Mesenchymal stem cell (in vitro differentiated cells and primary cell): ENCODE measurements around the gene FBN2.

ENCODE experiments used
- DNase-seq: peaks from one replicate; pipeline ENCODE4 v3.0.0-alpha.2; 2013
- H2AFZ ChIP-seq: one replicate; pipeline ENCODE4 v1.6.1; 2013; ENCODE audit warnings: low read depth, mild to moderate bottlenecking, control low read depth, inconsistent platforms, low read length, moderate library complexity
- H2AK5ac ChIP-seq: 2 replicates; pipeline ENCODE4 v1.6.1; 2013; ENCODE audit warnings: low read length, moderate library complexity, mild to moderate bottlenecking, inconsistent platforms; ENCODE audit not compliant: severe bottlenecking
- H2BK120ac ChIP-seq: one replicate; pipeline ENCODE4 v1.6.1; 2013; ENCODE audit warnings: low read depth, mild to moderate bottlenecking, inconsistent platforms, low read length, moderate library complexity
- H2BK12ac ChIP-seq, 2 experiments: one replicate each; pipeline ENCODE4 v1.6.1; 2013; ENCODE audit warnings: inconsistent platforms in 2 of 2, low read length in 2 of 2, mild to moderate bottlenecking in 2 of 2, moderate library complexity in 2 of 2, control low read depth in 1 of 2
- H2BK15ac ChIP-seq: one replicate; pipeline ENCODE4 v1.6.1; 2013; ENCODE audit warnings: mild to moderate bottlenecking, low read depth, inconsistent platforms; ENCODE audit not compliant: poor library complexity, severe bottlenecking
- H2BK5ac ChIP-seq: 2 replicates; pipeline ENCODE4 v1.6.1; 2013; ENCODE audit warnings: low read depth, mild to moderate bottlenecking, low read length, control low read depth, inconsistent platforms; ENCODE audit not compliant: poor library complexity, severe bottlenecking
- H3K14ac ChIP-seq, 2 experiments: one replicate each; pipeline ENCODE4 v1.6.1; 2013; ENCODE audit warnings: inconsistent platforms in 2 of 2, low read length in 2 of 2, control low read depth in 1 of 2, mild to moderate bottlenecking in 1 of 2, moderate library complexity in 1 of 2
- H3K18ac ChIP-seq, 2 experiments: one replicate each; pipeline ENCODE4 v1.6.1; 2013; ENCODE audit warnings: inconsistent platforms in 2 of 2, low read length in 2 of 2, control low read depth in 1 of 2, low read depth in 1 of 2, mild to moderate bottlenecking in 1 of 2
- H3K23ac ChIP-seq, 2 experiments: one replicate each; pipeline ENCODE4 v1.6.1; 2013; ENCODE audit warnings: inconsistent platforms in 2 of 2, low read length in 2 of 2, mild to moderate bottlenecking in 2 of 2, moderate library complexity in 2 of 2, control low read depth in 1 of 2
- H3K27ac ChIP-seq: 2 replicates; pipeline ENCODE4 v1.5.1; 2013; ENCODE audit warnings: mild to moderate bottlenecking, moderate library complexity, low read length, control low read depth, inconsistent platforms; ENCODE audit not compliant: poor library complexity, severe bottlenecking
- H3K27me3 ChIP-seq, 2 experiments: 2 replicates each; pipeline versions ENCODE4 v1.6.1 to v1.7.0; 2013; ENCODE audit warnings: low read length in 2 of 2, mild to moderate bottlenecking in 2 of 2, moderate library complexity in 2 of 2, control low read depth in 1 of 2, inconsistent platforms in 1 of 2; ENCODE audit not compliant: control insufficient read depth in 1 of 2, insufficient read depth in 1 of 2
- H3K36me3 ChIP-seq, 2 experiments: 2 replicates each; pipeline versions ENCODE4 v1.6.1 to v1.7.0; 2013; ENCODE audit warnings: low read length in 2 of 2, control low read depth in 1 of 2, inconsistent platforms in 1 of 2, low read depth in 1 of 2, mild to moderate bottlenecking in 1 of 2; ENCODE audit not compliant: insufficient read depth in 2 of 2, control insufficient read depth in 1 of 2
- H3K4ac ChIP-seq, 2 experiments: one replicate each; pipeline ENCODE4 v1.6.1; 2013; ENCODE audit warnings: inconsistent platforms in 2 of 2, low read length in 2 of 2, mild to moderate bottlenecking in 2 of 2, moderate library complexity in 2 of 2, control low read depth in 1 of 2, low read depth in 1 of 2
- H3K4me1 ChIP-seq: 2 replicates; pipeline ENCODE4 v1.6.1; 2013; ENCODE audit warnings: low read depth, low read length, control low read depth; ENCODE audit not compliant: control insufficient read depth, insufficient read depth
- H3K4me2 ChIP-seq: 2 replicates; pipeline ENCODE4 v1.6.1; 2013; ENCODE audit warnings: low read length, mild to moderate bottlenecking, inconsistent platforms; ENCODE audit not compliant: poor library complexity, severe bottlenecking
- H3K4me3 ChIP-seq, 2 experiments: 2 replicates each; pipeline versions ENCODE4 v1.5.1 to v1.7.0; 2013; ENCODE audit warnings: low read length in 2 of 2, mild to moderate bottlenecking in 2 of 2, control low read depth in 1 of 2, low read depth in 1 of 2; ENCODE audit not compliant: insufficient read depth in 1 of 2
- H3K79me1 ChIP-seq: replicated peaks from 2 replicates; pipeline ENCODE4 v1.6.1; 2013; ENCODE audit warnings: mild to moderate bottlenecking, control low read depth, low read length, inconsistent platforms; ENCODE audit not compliant: poor library complexity, severe bottlenecking
- H3K9ac ChIP-seq: 2 replicates; pipeline ENCODE4 v1.7.0; 2013; ENCODE audit warnings: mild to moderate bottlenecking, low read length, moderate library complexity
- H3K9me3 ChIP-seq: 2 replicates; pipeline ENCODE4 v1.7.0; 2013; ENCODE audit warnings: mild to moderate bottlenecking, low read length; ENCODE audit not compliant: control insufficient read depth
- H4K8ac ChIP-seq: one replicate; pipeline ENCODE4 v1.6.1; 2013; ENCODE audit warnings: inconsistent platforms, mild to moderate bottlenecking, low read length, moderate library complexity
- H4K91ac ChIP-seq: one replicate; pipeline ENCODE4 v1.6.1; 2013; ENCODE audit warnings: mild to moderate bottlenecking, low read length, inconsistent platforms
- WGBS: methylation state at CpG from one replicate; pipeline ENCODE4 v1.1.7; 2013; ENCODE audit warnings: mixed read lengths; 5-methylcytosine and 5-hydroxymethylcytosine counted together

Gene FBN2

DNA sequence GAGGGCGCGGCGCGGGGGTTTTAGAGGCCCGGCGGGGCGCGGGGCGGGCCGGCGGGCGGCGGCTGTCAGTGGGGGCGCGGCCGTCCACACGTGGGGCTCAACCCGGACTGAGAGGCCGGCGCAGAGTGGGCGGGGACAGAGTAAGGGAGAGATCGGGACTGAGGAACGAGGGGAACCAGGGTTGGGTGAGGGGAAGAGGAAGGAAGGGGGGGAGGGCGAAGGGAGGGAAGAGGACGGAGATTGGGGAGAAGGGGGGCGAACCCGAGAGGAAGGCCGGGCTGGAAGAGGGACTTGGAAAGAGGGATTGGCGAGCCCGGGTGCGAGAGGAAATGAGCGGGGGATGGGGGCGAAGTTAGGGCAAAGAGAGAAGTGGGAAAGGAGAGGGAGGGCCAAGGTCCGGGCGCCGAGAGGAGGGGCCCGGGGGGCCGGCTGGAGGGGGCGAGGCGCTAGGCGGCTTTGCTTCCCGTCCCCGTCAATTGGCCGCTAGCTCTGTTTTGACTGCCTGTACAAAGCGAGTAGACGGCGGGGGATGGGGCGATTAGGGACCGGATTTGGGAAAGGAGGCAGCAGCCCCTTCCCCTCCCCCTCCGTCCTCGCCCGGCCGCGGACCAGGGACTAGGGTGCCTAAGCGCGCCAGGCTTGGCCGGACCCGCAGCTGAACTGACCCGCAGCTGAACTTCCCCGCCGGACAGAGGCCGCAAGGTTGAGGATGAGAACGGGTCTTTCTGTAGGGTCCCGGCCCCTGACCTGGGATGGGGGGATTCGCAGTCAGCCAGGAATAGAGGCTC lies 399 bp upstream of the FBN2 start:
- no peaks in the 10 kb centered on the region for H3K36me3 ChIP-seq
- peak overlapping the region; percentile 89 for H2AFZ ChIP-seq
- peak overlapping the region; percentile 73 for H3K27ac ChIP-seq
- no peaks in the 10 kb centered on the region for H3K79me1 ChIP-seq
- H3K27me3 ChIP-seq, result peaks cover 0 to 7% of the 10 kb centered on the region in 2 experiments
- H3K18ac ChIP-seq, result peak overlapping the region; percentile 55 to 81
- peak overlapping the region; percentile 92 for H3K4me2 ChIP-seq
- 4% methylated on average over 42 of the region's 65 CpGs for WGBS
- peak overlapping the region; percentile 63 for H4K8ac ChIP-seq
- H3K14ac ChIP-seq, result peak overlapping the region in 1 of 2 experiments; percentile 97
- H3K4me1 ChIP-seq, result peaks cover 9% of the 10 kb centered on the region
- H3K4me3 ChIP-seq, result peak overlapping the region; percentile 81 to 84
- H3K23ac ChIP-seq, result peak overlapping the region in 1 of 2 experiments; percentile 97
- H2BK12ac ChIP-seq, result peak overlapping the region in 1 of 2 experiments; percentile 67
- peak overlapping the region in 1 of 2 experiments; percentile 68 for H3K4ac ChIP-seq
- peak overlapping the region; percentile 96 for H2BK5ac ChIP-seq
- no peak overlapping the region for H2BK120ac ChIP-seq
- H3K9ac ChIP-seq, result peak overlapping the region; percentile 81
- H4K91ac ChIP-seq, result peak overlapping the region; percentile 87
- peaks cover 4% of the 10 kb centered on the region for H3K9me3 ChIP-seq
- H2AK5ac ChIP-seq, result no peak overlapping the region
- peak; percentile 86 for DNase-seq
- peak overlapping the region; percentile 97 for H2BK15ac ChIP-seq

DNA sequence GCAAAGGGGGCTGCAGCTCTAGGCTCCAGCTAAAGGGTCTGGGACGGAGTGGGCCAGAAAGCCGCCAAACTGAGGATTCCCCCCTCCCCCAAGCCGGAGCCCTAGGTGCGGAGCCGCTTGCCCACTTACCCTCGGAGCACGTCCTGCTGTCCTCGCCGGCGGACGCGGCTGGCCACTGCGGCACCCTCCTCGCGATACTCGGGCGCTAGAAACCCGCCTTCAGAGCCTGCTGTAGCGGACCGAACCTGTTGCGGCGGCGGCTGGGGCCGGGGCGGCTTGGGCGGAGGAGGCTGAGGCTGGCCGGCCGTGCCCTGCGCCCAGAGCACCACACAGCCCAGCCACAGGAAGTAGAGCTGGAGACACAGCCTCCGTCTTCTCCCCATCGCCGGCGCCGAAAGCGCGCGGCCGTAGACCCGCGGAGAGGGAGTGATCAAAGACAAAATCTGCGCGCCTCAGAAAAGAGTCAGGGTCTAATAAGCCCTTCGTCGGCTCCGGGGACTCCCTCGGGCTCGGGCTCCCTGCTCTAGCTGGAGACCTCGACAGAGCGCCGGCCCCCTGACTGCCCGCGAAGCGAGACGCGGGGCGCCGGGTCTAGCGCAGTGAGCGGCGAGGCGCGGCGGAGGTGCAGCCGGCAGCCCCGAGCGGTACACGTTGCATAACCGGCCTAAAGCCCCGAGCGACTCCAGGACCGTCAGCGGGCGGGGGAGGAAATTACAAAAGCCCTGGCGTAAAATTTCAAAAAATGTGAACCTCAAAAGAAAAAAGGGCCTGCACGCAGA lies 635 bp downstream of the FBN2 start:
- H3K14ac ChIP-seq, result peak overlapping the region in 1 of 2 experiments; percentile 70
- H2BK15ac ChIP-seq, result peak overlapping the region; percentile 26
- no peak overlapping the region for H2AK5ac ChIP-seq
- H2BK5ac ChIP-seq, result no peak overlapping the region
- H3K4me2 ChIP-seq, result peak overlapping the region; percentile 92
- peaks cover 12% of the 10 kb centered on the region for H3K4me1 ChIP-seq
- under 1% methylated on average over 74 of the region's 75 CpGs for WGBS
- peak; percentile 74 for DNase-seq
- peak overlapping the region; percentile 66 to 93 for H3K18ac ChIP-seq
- H3K4me3 ChIP-seq, result peak overlapping the region; percentile 81 to 84
- peak overlapping the region; percentile 81 for H3K9ac ChIP-seq
- peak overlapping the region; percentile 75 for H3K27ac ChIP-seq
- peaks cover 3% of the 10 kb centered on the region for H3K79me1 ChIP-seq
- no peaks in the 10 kb centered on the region for H3K9me3 ChIP-seq
- H4K91ac ChIP-seq, result peak overlapping the region; percentile 11
- peaks cover 0 to 7% of the 10 kb centered on the region in 2 experiments for H3K27me3 ChIP-seq
- H3K4ac ChIP-seq, result peak overlapping the region in 1 of 2 experiments; percentile 44
- H2AFZ ChIP-seq, result peak overlapping the region; percentile 86
- peak overlapping the region in 1 of 2 experiments; percentile 86 for H3K23ac ChIP-seq
- H2BK120ac ChIP-seq, result no peak overlapping the region
- H4K8ac ChIP-seq, result peak overlapping the region; percentile 19
- H2BK12ac ChIP-seq, result peak overlapping the region in 1 of 2 experiments; percentile 51
- H3K36me3 ChIP-seq, result peaks cover 0 to 4% of the 10 kb centered on the region in 2 experiments

DNA sequence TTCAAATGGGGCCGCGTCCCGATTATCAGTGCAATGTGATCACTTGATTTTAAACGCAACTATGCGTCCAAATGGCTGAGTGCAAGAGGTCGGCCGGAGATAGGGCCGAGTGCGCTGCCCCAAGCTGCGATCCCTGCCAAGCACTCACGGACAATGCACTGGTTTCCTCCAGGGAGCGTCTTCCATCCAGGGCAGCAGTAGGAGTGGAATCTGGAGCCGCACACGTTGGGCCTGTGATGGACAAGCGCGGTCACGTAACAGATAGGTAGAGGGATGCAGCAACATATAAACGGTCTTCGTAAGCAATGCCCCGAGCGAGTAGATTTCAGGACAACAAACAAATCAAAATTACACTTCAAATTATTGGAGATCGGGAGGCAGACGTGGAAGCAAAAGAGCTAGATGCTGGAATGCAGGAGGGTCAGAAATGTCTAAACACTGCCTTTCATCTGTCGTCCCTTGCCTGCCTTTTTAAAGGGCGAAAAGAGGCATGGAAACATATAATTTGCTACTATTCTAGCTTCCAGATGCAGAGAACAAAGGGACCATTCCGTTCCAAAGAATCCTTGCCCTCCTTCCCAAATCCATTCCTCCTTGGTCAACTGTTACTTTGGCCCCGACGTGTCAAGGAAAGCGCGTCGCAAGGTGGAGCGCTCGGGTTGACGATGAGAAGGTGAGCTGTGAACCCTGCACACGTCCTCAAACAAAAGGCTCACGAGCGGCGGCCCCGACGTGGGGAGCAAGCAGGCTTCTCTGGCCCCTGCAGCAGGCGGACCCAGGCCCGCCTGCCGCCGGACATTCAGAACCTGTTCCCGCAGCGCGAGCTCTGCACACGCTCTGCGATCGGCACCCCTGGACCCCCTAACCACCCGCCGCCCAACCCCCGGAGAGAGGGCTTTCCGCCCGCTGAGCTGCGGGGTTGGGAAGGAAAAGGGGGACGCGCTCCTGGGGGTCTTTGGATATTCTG lies 1.5 kb downstream of the FBN2 start:
- Histone ChIP-seq H3K18ac (no peak overlapping the region), H2BK120ac (no peak overlapping the region), H3K36me3 (peaks cover 0 to 4% of the 10 kb centered on the region in 2 experiments), H3K27me3 (peaks cover 0 to 7% of the 10 kb centered on the region in 2 experiments), H2BK5ac (no peak overlapping the region), H3K9me3 (no peaks in the 10 kb centered on the region), H4K8ac (no peak overlapping the region), H3K14ac (peak overlapping the region in 1 of 2 experiments; percentile 74), H2BK15ac (no peak overlapping the region), H3K9ac (peak overlapping the region; percentile 81), H4K91ac (no peak overlapping the region), H3K23ac (peak overlapping the region in 1 of 2 experiments; percentile 89), H2AFZ (no peak overlapping the region), H3K27ac (no peak overlapping the region), H3K79me1 (peaks cover 3% of the 10 kb centered on the region), H3K4me3 (peak overlapping the region; percentile 81 to 84), H3K4ac (no peak overlapping the region), H2BK12ac (peak overlapping the region in 1 of 2 experiments; percentile 63), H2AK5ac (no peak overlapping the region), H3K4me1 (peaks cover 12% of the 10 kb centered on the region), H3K4me2 (peak overlapping the region; percentile 92)
- DNase-seq, result peak; percentile 39
- 6% methylated on average over 41 of the region's 58 CpGs for WGBS
